ENCODE data around the gene PRDM11. TPM values are rescaled to one million over a fixed set of nuclear protein-coding genes. Genes with fewer than 3 reads are reported as not detected.
"Not testable (repeated sequence)": the region's sequence is repeated elsewhere in the genome, so short reads cannot be mapped to it uniquely, and the experiment has no call there.

The PRDM11 gene
- total RNA-seq, 2 experiments from 2014 or later: 2.5 to 4.6 TPM

- H3K4me3 Mint-ChIP-seq: no peak overlapping the region
- CTCF ChIA-PET: interaction anchor here (2.7 to 20.4 kb wide), 4 partner anchors 8 to 178 kb away, joined by 9 to 622 read pairs (median 197); no protein-coding TSS in a partner anchor
- H3K27me3 Mint-ChIP-seq: peaks cover 19% of the 10 kb centered on the region
- H3K36me3 Mint-ChIP-seq: no peaks in the 10 kb centered on the region
- DNase-seq (no peak), ATAC-seq (no peak)
- peaks cover 13% of the 10 kb centered on the region for H3K4me1 Mint-ChIP-seq
- no peaks in the 10 kb centered on the region for H3K9me3 Mint-ChIP-seq (ENCODE audit: low read depth)
- H3K27ac Mint-ChIP-seq: no peak overlapping the region
Measured at GRCh38 chr11:45107029-45107428, 39.4 kb upstream of the PRDM11 start.

DNA sequence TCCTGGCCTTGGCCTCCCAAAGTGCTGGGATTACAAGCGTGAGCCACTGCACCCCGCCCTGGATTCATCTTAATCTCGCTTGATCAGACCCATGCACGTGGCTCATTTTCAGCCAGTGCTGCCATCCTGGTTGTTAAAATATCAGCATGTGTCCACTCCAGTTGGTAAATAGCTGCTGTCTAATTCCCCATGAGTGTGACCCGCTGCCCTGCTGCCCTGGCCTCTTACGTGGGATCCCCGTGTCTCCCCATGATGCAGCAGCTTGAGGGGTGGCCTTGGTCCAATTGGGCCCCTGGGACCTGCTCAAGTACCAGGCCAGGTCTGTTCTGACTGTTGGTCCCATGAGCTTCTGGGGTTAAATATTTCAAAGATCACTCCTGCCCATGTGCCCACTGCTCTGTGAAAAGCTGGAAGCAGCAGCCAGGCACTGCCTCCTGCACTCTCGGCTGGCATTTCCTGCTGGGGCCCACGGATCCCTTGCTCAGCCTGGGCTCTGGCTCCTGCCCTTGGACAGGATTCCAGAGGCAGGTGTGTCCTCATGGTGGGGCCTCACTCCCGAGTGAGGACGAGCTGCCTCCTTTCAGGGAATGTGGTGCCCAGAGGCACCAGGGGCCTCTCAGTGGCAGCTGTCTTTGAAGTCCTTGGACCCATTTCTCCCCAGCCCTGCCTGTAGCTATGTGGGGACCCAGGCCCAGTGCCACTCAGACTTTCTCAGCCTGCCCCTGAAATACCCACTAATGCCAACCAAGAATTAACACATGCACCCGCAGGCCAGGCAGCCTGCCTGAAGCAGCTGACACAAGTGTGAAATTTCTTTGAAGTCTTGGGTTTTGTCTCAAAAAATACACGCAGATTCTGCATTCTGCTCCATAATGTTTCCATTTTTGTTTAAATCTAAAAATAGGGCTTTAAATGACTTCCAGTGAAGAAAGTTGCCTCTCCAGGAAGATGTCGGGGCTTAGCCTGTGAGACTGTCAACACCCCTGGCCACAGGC, 38.1 kb upstream of the PRDM11 start:
- no peaks in the 10 kb centered on the region for H3K4me1 Mint-ChIP-seq

DNA sequence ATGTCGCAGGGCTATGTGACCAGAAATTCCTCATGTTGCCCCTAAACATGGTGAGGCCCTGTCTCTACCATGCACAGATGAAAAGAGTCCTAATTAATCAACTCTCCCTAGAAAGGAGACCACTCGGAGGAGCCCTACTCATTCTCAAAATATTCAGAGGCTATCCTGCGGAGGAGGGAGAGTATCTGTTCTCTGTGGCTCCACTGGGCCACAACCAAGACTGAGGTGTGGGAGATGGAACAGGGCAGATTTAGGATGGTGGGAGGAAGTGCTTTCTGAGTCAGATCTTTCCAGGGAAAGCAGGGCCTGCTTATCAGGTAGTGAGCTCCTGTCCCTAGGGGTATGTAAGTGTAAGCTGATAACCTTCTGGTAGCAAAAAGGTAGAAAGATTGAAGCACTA, 37.0 kb upstream of the PRDM11 start:
- H3K9me3 Mint-ChIP-seq (ENCODE audit: low read depth): no peaks in the 10 kb centered on the region
- ATAC-seq: no peak
- no peak for DNase-seq
- H3K27ac Mint-ChIP-seq: no peak overlapping the region
- H3K4me1 Mint-ChIP-seq: no peaks in the 10 kb centered on the region
- H3K4me3 Mint-ChIP-seq: no peak overlapping the region
- H3K27me3 Mint-ChIP-seq: peaks cover 36% of the 10 kb centered on the region
- no peaks in the 10 kb centered on the region for H3K36me3 Mint-ChIP-seq
- CTCF ChIA-PET: interaction anchor here (0.6 to 20.4 kb wide), 17 partner anchors 33 to 546 kb away, joined by 3 to 622 read pairs (median 6); no protein-coding TSS in a partner anchor

More for the DNA sequence above, 38.1 kb upstream of the PRDM11 start:
- DNase-seq (no peak), ATAC-seq (no peak)
- Mint-ChIP-seq H3K4me3 (no peak overlapping the region), H3K9me3 (ENCODE audit: low read depth) (no peaks in the 10 kb centered on the region), H3K27ac (no peak overlapping the region), H3K27me3 (peaks cover 33% of the 10 kb centered on the region), H3K36me3 (no peaks in the 10 kb centered on the region)
- CTCF ChIA-PET: interaction anchor here (0.8 to 20.4 kb wide), 9 partner anchors 13 to 225 kb away, joined by 3 to 622 read pairs (median 6); no protein-coding TSS in a partner anchor

DNA sequence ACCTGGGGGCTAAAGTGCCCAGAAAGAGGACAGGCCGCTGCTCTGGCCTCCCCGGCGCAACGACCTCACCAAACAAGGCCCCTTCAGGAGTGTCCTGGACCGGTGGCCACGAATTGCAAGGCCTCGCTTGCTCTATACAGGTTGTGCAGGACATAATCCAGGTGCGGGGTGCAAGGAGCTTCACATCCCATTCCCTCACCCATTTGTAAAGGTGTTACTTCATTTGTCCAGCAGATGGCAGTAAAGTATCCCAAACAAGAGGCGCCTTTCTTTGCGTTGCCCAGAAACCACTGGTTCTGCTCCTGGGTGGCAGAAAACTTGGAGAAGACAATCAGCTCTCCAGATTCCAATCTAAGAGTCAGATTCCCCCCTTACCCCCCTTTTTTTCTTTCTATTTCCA, 35.9 kb upstream of the PRDM11 start:
- H3K36me3 Mint-ChIP-seq: no peaks in the 10 kb centered on the region
- no peak overlapping the region for H3K4me3 Mint-ChIP-seq
- H3K4me1 Mint-ChIP-seq: no peaks in the 10 kb centered on the region
- peaks cover 42% of the 10 kb centered on the region for H3K27me3 Mint-ChIP-seq
- H3K27ac Mint-ChIP-seq: no peak overlapping the region
- CTCF ChIA-PET: interaction anchor here (0.7 to 20.4 kb wide), 41 partner anchors 9 to 661 kb away, joined by 3 to 622 read pairs (median 4); no protein-coding TSS in a partner anchor
- ATAC-seq (peak; percentile 65), DNase-seq (peak; percentile 52)
- no peaks in the 10 kb centered on the region for H3K9me3 Mint-ChIP-seq (ENCODE audit: low read depth)

DNA sequence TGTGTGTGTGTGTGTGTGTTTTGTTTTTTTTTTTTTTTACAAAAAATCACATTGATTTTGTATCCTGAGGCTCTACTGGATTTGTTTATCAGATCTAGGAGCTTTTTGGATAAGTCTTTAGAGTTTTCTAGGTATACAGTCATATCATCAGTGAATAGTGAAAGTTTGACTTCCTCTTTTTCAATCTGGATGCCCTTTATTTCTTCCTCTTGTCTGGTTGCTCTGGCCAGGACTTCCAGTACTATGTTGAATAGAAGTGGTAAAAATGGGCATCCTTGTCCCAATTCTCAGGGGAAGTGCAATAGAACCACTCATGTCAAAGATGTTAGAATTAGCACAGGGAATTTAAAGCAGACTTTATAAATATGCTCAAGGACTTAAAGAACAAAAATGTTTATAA, 32.6 kb upstream of the PRDM11 start:
- H3K4me3 Mint-ChIP-seq: no peak overlapping the region
- no peaks in the 10 kb centered on the region for H3K9me3 Mint-ChIP-seq (ENCODE audit: low read depth)
- CTCF ChIA-PET: interaction anchor here (1.2 to 3.9 kb wide), 2 partner anchors 9 to 187 kb away, joined by 5 to 21 read pairs; no protein-coding TSS in a partner anchor
- no peaks in the 10 kb centered on the region for H3K36me3 Mint-ChIP-seq
- no peak overlapping the region for H3K27ac Mint-ChIP-seq
- DNase-seq: no peak
- ATAC-seq: no peak
- no peaks in the 10 kb centered on the region for H3K4me1 Mint-ChIP-seq
- H3K27me3 Mint-ChIP-seq: peaks cover 58% of the 10 kb centered on the region

- H3K27ac Mint-ChIP-seq; H3K36me3 Mint-ChIP-seq; ATAC-seq; H3K4me3 Mint-ChIP-seq; CTCF ChIA-PET; DNase-seq; H3K4me1 Mint-ChIP-seq; H3K9me3 Mint-ChIP-seq (ENCODE audit: low read depth): not testable (repeated sequence)
- peaks cover 47% of the 10 kb centered on the region for H3K27me3 Mint-ChIP-seq
Measured at GRCh38 chr11:45127836-45128235, 18.6 kb upstream of the PRDM11 start.

GRCh38 chr11:45133878-45134277, 12.6 kb upstream of the PRDM11 start:
- DNase-seq: no peak
- Mint-ChIP-seq H3K9me3 (ENCODE audit: low read depth) (no peaks in the 10 kb centered on the region), H3K27me3 (peaks cover 76% of the 10 kb centered on the region), H3K4me1 (no peaks in the 10 kb centered on the region), H3K27ac (no peak overlapping the region), H3K36me3 (no peaks in the 10 kb centered on the region), H3K4me3 (no peak overlapping the region)
- CTCF ChIA-PET: interaction anchor here (1.3 kb wide), 1 partner anchor 29 kb away, joined by 4 read pairs; no protein-coding TSS in a partner anchor
- no peak for ATAC-seq

DNA sequence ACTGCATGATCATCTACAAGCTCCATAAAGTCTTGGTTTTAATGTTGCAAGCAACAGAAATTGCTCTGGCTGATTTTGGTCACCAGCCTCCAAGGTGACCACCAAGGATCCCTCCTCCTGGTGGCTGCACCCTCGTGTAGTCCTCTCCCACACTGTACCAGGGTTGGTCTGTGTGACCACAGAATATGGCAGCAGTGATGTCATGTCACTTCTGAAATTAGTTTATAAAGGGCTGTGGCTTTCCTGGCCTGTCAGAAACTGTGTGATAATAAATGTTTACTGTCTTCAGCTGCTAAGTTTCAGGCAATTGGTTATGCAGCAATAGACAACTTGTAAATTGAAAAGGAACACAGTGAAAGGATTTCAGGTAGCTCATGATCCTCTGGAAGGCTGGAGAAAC, 5.3 kb upstream of the PRDM11 start:
- Mint-ChIP-seq H3K4me1 (peaks cover 29% of the 10 kb centered on the region), H3K27me3 (peaks cover 72% of the 10 kb centered on the region), H3K9me3 (ENCODE audit: low read depth) (no peaks in the 10 kb centered on the region), H3K27ac (peak overlapping the region; percentile 58), H3K36me3 (no peaks in the 10 kb centered on the region), H3K4me3 (peak overlapping the region; percentile 2)
- CTCF ChIA-PET: interaction anchor here (0.9 to 1.8 kb wide), 8 partner anchors 11 to 205 kb away, joined by 3 to 5 read pairs (median 4); no protein-coding TSS in a partner anchor
- peak; percentile 85 for ATAC-seq
- peak; percentile 88 for DNase-seq

DNA sequence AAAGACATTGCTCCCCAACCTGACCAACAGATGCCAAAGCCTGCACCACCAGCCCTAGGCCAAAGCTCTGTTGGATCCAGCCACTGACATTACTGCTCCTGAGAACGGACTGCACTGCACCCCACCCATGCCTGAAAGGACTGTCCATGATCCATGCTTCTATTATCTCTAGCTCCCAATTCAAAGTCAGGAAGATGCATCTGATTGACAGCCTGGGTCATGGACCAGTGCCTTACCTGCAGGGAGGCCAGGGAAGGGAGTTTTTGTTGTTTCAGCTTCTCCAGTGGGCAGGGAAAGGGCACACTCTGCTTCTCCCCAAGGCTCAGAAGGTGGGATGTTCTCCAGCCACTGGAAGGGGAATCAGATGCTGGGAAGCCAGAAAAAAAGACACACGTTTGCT, 4.8 kb upstream of the PRDM11 start:
- Mint-ChIP-seq H3K4me1 (peaks cover 29% of the 10 kb centered on the region), H3K27ac (peak overlapping the region; percentile 58), H3K4me3 (no peak overlapping the region), H3K36me3 (no peaks in the 10 kb centered on the region), H3K9me3 (ENCODE audit: low read depth) (no peaks in the 10 kb centered on the region), H3K27me3 (peaks cover 71% of the 10 kb centered on the region)
- ATAC-seq: peak; percentile 37
- CTCF ChIA-PET: interaction anchor here (1.0 to 2.1 kb wide), 7 partner anchors 12 to 205 kb away, joined by 3 to 7 read pairs (median 4); no protein-coding TSS in a partner anchor
- peak; percentile 46 for DNase-seq

- ATAC-seq (no peak), DNase-seq (peak; percentile 22)
- no peaks in the 10 kb centered on the region for H3K9me3 Mint-ChIP-seq (ENCODE audit: low read depth)
- peaks cover 71% of the 10 kb centered on the region for H3K27me3 Mint-ChIP-seq
- no peak overlapping the region for H3K4me3 Mint-ChIP-seq
- peaks cover 29% of the 10 kb centered on the region for H3K4me1 Mint-ChIP-seq
- H3K36me3 Mint-ChIP-seq: no peaks in the 10 kb centered on the region
- CTCF ChIA-PET: interaction anchor here (0.9 to 2.1 kb wide), 5 partner anchors 13 to 206 kb away, joined by 3 to 7 read pairs (median 4); no protein-coding TSS in a partner anchor
- H3K27ac Mint-ChIP-seq: no peak overlapping the region
Measured at GRCh38 chr11:45142241-45143055, 4.0 kb upstream of the PRDM11 start.

DNA sequence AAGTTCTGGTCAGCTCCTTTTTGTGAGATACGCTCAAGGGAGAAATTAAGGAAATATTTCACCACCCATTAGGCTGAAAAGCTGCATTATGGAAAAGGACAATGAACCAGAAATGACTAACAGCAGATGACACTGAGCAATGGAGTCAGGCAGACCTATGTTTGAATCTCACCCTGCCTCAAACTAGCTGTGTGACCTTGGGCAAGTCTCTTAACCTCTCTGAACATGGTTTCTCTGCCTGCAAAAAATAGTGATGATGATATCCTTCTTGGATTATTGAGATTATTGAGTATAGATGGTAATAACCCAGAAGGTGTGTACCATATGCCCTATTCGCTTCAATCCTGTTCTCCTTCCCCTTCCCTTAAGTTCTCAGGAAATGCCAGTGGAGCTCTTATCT, 2.9 kb upstream of the PRDM11 start:
- peak; percentile 14 for DNase-seq
- CTCF ChIA-PET: interaction anchor here (1.3 to 2.1 kb wide), 2 partner anchors 33 to 40 kb away, joined by 5 to 7 read pairs; no protein-coding TSS in a partner anchor
- Mint-ChIP-seq H3K27ac (no peak overlapping the region), H3K4me1 (peaks cover 34% of the 10 kb centered on the region), H3K27me3 (peaks cover 63% of the 10 kb centered on the region), H3K9me3 (ENCODE audit: low read depth) (no peaks in the 10 kb centered on the region), H3K36me3 (no peaks in the 10 kb centered on the region), H3K4me3 (no peak overlapping the region)
- no peak for ATAC-seq

DNA sequence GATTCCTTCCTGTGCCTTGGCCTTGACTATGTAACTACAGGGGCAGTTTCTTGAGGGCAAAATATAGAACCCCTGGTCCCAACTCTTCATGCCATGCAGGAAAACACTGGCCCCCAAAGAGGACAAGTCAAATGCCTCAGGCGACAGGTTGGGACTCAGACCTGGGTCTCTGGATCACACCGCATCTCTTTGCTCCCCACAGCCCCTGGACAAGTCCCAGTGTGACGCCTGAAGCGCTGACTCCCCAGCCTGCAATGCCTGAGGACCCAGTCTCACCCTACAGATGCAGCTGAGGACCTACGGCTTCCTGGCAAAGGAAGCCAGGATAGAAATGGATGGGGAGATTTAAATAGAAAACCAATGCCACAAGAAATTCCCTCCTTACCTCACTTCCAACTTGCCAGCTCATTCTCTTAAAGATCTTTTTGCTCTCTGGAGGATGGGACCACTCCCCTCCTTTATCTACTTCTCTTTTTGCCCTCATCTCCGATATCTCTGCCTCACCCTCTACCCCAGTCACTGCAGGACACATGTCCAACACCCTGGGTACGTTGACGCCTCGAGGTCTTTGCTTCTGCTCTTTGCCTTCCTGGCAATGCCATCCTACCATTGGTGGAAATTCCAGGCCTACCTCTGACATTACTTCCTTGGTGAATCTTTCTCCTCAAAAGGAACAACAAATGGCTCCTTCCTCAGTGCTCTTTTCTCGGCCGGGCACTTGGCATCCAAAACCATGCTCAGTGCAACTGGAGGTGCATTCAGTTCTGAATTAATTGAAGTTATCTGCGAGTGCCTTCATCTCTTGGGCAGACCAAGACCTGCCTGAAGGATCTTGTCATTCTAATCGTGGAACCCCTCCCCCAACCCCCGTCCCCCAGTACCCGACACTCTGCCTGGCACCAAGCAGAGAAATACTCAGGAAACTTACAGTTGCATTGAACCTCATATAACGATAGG, 2.0 kb upstream of the PRDM11 start:
- no peaks in the 10 kb centered on the region for H3K36me3 Mint-ChIP-seq
- H3K9me3 Mint-ChIP-seq (ENCODE audit: low read depth): no peaks in the 10 kb centered on the region
- peaks cover 34% of the 10 kb centered on the region for H3K4me1 Mint-ChIP-seq
- H3K27ac Mint-ChIP-seq: no peak overlapping the region
- ATAC-seq: no peak
- CTCF ChIA-PET: interaction anchor here (0.8 to 1.0 kb wide), 2 partner anchors 37 to 42 kb away, joined by 3 read pairs; no protein-coding TSS in a partner anchor
- peaks cover 56% of the 10 kb centered on the region for H3K27me3 Mint-ChIP-seq
- H3K4me3 Mint-ChIP-seq: no peak overlapping the region
- DNase-seq: peak; percentile 31
